Bronchial epithelial cell (primary cell): ENCODE measurements around the gene SYCP3. TPM values are rescaled to one million over a fixed set of nuclear protein-coding genes. Genes with fewer than 3 reads are reported as not detected.

Experiments
- DNase-seq: peaks from one replicate; pipeline ENCODE4 v3.0.0-alpha.2; 2010; ENCODE audit warnings: low read depth
- FAIRE-seq: peaks from 2 replicates; lab custom pipeline; 2011; peaks lifted over from hg19 to GRCh38; lab: Jason Lieb, UNC
- H3K27me3 ChIP-seq: 2 replicates; pipeline ENCODE4 v1.5.1; 2011; ENCODE audit warnings: low read length; ENCODE audit not compliant: control insufficient read depth, insufficient read depth
- H3K36me3 ChIP-seq: 2 replicates; pipeline ENCODE4 v1.5.1; 2011; ENCODE audit warnings: low read length; ENCODE audit not compliant: control insufficient read depth, insufficient read depth
- H3K4me3 ChIP-seq: 2 replicates; pipeline ENCODE4 v1.5.1; 2011; ENCODE audit warnings: mild to moderate bottlenecking, low read depth, low read length, control low read depth
- CTCF ChIP-seq: IDR thresholded peaks from 2 replicates; pipeline ENCODE4 v1.5.1; 2011; ENCODE audit warnings: mild to moderate bottlenecking, moderate library complexity, low read length, control low read depth, inconsistent platforms; ENCODE audit not compliant: insufficient read depth, severe bottlenecking
- total RNA-seq: library from RNA; depleted of rRNA; stranded (reverse); fragments of >200 nt; gene quantifications from 2 replicates; pipeline ENCODE4 v1.2.1, GENCODE V29; 2014

Gene SYCP3
- total RNA-seq, 1 donor from 2014 or later: under 0.01 TPM

DNA sequence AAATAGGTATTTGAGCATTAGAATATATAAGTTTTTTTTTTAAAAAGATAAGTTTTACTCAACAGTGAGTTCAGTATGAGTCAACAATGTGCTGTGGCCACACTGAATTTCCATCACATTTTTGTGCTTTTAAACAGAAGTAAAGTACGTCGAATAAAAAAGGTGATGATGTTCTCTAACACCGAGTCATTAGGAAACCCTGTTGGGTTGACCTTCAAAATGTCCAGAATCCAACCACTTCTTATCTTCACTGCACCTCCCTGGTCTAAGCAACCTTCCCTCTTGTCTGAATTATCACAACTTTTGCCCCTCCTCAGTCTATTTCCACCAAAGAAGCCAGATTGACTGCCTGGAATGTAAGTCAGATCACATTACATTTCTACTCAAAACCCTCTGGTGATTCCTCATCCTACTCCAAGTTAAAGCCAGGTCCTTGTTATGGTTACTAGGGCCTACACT, 43.0 kb upstream of the SYCP3 start:
- FAIRE-seq (no peak), DNase-seq (no peak)
- H3K36me3 ChIP-seq: no peaks in the 10 kb centered on the region
- H3K4me3 ChIP-seq: no peak overlapping the region
- no peak for TF ChIP-seq CTCF
- H3K27me3 ChIP-seq: no peaks in the 10 kb centered on the region

GRCh38 chr12:101781834-101782233, 42.6 kb upstream of the SYCP3 start:
- FAIRE-seq (no peak), DNase-seq (no peak)
- no peak overlapping the region for H3K4me3 ChIP-seq
- TF ChIP-seq CTCF: no peak
- H3K27me3 ChIP-seq: no peaks in the 10 kb centered on the region
- no peaks in the 10 kb centered on the region for H3K36me3 ChIP-seq

DNA sequence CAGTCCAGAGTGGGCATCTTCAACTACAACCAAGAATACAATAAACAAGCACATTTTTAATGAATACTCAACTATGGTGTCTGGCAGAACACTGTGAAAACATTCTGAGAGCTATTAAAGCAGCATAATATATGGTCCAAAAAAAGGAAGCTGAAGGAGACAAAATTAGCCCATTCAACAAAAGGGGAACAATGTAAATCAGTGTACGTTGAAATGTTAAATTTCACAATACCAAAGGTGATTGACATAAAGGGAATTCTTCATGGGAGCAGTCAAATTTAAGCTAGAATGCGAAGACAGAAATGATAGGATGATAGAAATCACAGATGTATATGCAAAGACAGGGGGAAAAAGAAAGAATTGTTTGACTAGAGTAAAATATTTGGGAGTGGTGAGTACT, 41.3 kb upstream of the SYCP3 start:
- TF ChIP-seq CTCF: no peak
- H3K4me3 ChIP-seq: no peak overlapping the region
- no peaks in the 10 kb centered on the region for H3K27me3 ChIP-seq
- DNase-seq (no peak), FAIRE-seq (no peak)
- H3K36me3 ChIP-seq: no peaks in the 10 kb centered on the region

- Histone ChIP-seq H3K36me3 (no peaks in the 10 kb centered on the region), H3K27me3 (no peaks in the 10 kb centered on the region), H3K4me3 (no peak overlapping the region)
- no peak for TF ChIP-seq CTCF
- DNase-seq: no peak
- no peak for FAIRE-seq
Measured at GRCh38 chr12:101779626-101780025, 40.4 kb upstream of the SYCP3 start.

DNA sequence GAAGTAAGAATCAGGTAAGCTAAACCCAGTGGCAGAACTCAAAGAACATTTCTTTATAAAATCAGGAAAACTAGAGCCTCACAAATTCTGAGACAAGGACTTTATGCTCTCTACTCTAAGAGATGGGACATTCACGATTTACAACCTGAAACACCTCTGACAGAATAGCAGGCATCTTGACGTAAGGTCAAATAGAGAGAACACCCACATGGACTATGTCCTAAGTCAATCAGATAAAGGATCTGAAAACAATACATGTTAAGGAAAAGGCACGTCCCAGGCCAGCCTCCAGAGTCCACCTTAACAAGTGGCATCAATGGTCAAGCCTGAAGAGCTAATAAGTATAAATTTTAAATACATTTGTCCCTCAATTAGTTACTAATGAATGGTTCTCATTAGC, 39.9 kb upstream of the SYCP3 start:
- Histone ChIP-seq H3K4me3 (no peak overlapping the region), H3K27me3 (no peaks in the 10 kb centered on the region), H3K36me3 (no peaks in the 10 kb centered on the region)
- no peak for TF ChIP-seq CTCF
- DNase-seq (no peak), FAIRE-seq (no peak)

GRCh38 chr12:101777978-101778377, 38.7 kb upstream of the SYCP3 start:
- Histone ChIP-seq H3K4me3 (no peak overlapping the region), H3K36me3 (no peaks in the 10 kb centered on the region), H3K27me3 (no peaks in the 10 kb centered on the region)
- FAIRE-seq (no peak), DNase-seq (no peak)
- TF ChIP-seq CTCF: no peak
